ENCODE results near the gene IAPP. TPM values are rescaled to one million over a fixed set of nuclear protein-coding genes. Genes with fewer than 3 reads are reported as not detected.

IAPP gene
- total and polyA plus RNA-seq, 9 of the 15 experiments (the other 6 are each of a cell fraction or from before 2014, with no cell fraction given): not detected

DNA sequence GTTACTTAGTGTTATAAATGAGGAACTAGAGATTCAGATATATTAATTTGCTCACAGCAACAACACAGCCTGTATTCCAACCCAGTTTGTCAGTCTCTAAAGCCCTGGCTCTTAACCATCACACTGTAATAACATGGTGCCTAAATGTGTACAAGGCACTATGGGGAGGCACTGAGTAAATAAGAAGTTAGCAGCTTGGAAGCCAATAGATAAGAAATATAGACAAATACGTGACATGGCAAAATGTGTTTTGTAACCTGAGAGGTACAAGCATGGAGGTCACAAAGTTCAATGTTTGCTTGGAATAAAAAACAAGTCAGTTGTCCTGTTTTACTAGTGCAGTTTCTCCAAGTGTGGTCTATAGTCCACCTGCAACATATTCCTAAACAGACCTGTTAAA lies 21.7 kb upstream of the IAPP start (continued):
- no peak for TF ChIP-seq HBP1 (CRISPR knock-in tag; IDR thresholded peaks at IDR 0.05)
- TF ChIP-seq KDM1A (IDR thresholded peaks at IDR 0.05): peak; percentile 49 to 67; a peak in 3 of 4 replicates
- no peak for TF ChIP-seq TBP (optimal IDR thresholded peaks at IDR 0.05; ENCODE audit: low read depth, low read length)
- TF ChIP-seq, protein P1, sequence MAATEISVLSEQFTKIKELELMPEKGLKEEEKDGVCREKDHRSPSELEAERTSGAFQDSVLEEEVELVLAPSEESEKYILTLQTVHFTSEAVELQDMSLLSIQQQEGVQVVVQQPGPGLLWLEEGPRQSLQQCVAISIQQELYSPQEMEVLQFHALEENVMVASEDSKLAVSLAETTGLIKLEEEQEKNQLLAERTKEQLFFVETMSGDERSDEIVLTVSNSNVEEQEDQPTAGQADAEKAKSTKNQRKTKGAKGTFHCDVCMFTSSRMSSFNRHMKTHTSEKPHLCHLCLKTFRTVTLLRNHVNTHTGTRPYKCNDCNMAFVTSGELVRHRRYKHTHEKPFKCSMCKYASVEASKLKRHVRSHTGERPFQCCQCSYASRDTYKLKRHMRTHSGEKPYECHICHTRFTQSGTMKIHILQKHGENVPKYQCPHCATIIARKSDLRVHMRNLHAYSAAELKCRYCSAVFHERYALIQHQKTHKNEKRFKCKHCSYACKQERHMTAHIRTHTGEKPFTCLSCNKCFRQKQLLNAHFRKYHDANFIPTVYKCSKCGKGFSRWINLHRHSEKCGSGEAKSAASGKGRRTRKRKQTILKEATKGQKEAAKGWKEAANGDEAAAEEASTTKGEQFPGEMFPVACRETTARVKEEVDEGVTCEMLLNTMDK (IDR thresholded peaks at IDR 0.05; ENCODE audit: borderline replicate concordance, insufficient read depth, low read depth, low read length, poor library complexity, severe bottlenecking): no peak

DNA sequence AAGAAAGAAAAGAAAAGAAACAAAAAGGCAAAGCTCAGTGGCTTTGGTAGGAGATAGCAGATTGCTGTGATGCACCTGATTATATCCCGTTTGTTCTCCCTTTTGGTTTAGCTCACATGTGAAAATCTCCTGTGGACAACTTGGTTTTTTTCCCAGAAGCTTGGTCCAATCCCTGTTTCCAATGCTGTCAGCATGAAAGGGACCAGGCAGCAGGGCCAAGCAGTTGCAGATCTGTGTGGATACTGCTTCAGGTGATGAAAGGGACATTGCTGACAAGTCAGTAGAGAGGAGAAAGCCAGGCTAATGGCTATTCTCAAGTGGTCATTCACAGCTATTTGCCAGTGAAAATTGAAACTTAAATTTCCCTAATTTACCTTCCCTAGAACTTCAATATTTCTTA lies 19.2 kb upstream of the IAPP start:
- TF ChIP-seq PURB (CRISPR knock-in tag; IDR thresholded peaks at IDR 0.05; ENCODE audit: low read depth) (no peak), ZNF785 (CRISPR knock-in tag; IDR thresholded peaks at IDR 0.05) (no peak), E2F3 (CRISPR knock-in tag; IDR thresholded peaks at IDR 0.05) (no peak), USF1 (CRISPR knock-in tag; IDR thresholded peaks at IDR 0.05) (no peak), KDM2B (CRISPR knock-in tag; IDR thresholded peaks at IDR 0.05) (no peak), SUPT5H (IDR thresholded peaks at IDR 0.05) (no peak), ARNT (IDR thresholded peaks at IDR 0.05) (no peak)
- Histone ChIP-seq H2AFZ (ENCODE audit: low read depth, low read length) (peak overlapping the region; percentile 78), H3K9ac (ENCODE audit: insufficient read depth in 1 of 2, low read depth in 2 of 2, low read length in 2 of 2) (peak overlapping the region in 1 of 2 experiments; percentile 42; a peak in 1 of 4 replicates), H3K9me1 (ENCODE audit: control insufficient read depth, insufficient read depth, low read length) (no peaks in the 10 kb centered on the region), H3K27ac (ENCODE audit: extremely low read depth, low read depth, low read length) (no peak overlapping the region; the same call in 2 of the 3 replicates), H3K36me3 (ENCODE audit: control insufficient read depth, insufficient read depth, low read length) (no peaks in the 10 kb centered on the region), H3K27me3 (ENCODE audit: control insufficient read depth in 2 of 2, insufficient read depth in 2 of 2, low read length in 2 of 2) (no peaks in the 10 kb centered on the region), H3K4me2 (ENCODE audit: insufficient read depth, low read length) (0 out of 2 replicates have a peak overlapping the region, but pooled peaks have one; percentile 11), H3K4me3 (no peak overlapping the region), H4K20me1 (replicated peaks; ENCODE audit: control insufficient read depth, insufficient read depth, low read length) (no peaks in the 10 kb centered on the region), H3K9me3 (replicated peaks; ENCODE audit: control insufficient read depth, insufficient read depth, low read depth, low read length) (no peaks in the 10 kb centered on the region), H3K4me1 (replicated peaks in 1 of 2; ENCODE audit: control insufficient read depth in 2 of 2, insufficient read depth in 2 of 2, low read length in 2 of 2) (peaks cover 0 to 31% of the 10 kb centered on the region in 2 experiments; a peak in 2 of 5 replicates), H3K79me2 (ENCODE audit: control insufficient read depth, insufficient read depth, low read length) (no peaks in the 10 kb centered on the region)
- DNase-seq (ENCODE audit: extremely low read depth in 1 of 4, low spot score in 3 of 4) (peak in 1 of 4 experiments; percentile 6), ATAC-seq (peak; percentile 36; the same call in 2 of the 3 replicates), FAIRE-seq (no peak)
- intact Hi-C loops (cut with micrococcal nuclease): loop anchor here (5.0 kb wide), 1 partner anchor 64 kb away; no protein-coding TSS in a partner anchor
- in situ Hi-C loops (cut with MboI): no loop called here
- POLR2A ChIA-PET: interaction anchor here (0.7 kb wide), 1 partner anchor 1876 kb away, joined by 3 read pairs; no protein-coding TSS in a partner anchor
- no TSS peak for BruUV-seq (replicated peaks)
- CTCF ChIA-PET (ENCODE audit: low intra/inter-chr PET ratio): no interaction called here
- 11% methylated on average over 1 of the region's 1 CpG for WGBS (ENCODE audit: insufficient coverage, low coverage, missing lambda C conversion rate)
